Cardiac septum (tissue), 1 donor: Measurements from ENCODE around the gene ZBTB7C. TPM values are rescaled to one million over a fixed set of nuclear protein-coding genes. Genes with fewer than 3 reads are reported as not detected.

Source experiments
- DNase-seq: peaks from one replicate; pipeline ENCODE4 v3.0.0-alpha.2; 2020; ENCODE audit warnings: low spot score
- intact Hi-C: fragments of 100-400 bp; cut with DNase I; formaldehyde crosslinking; loops from one replicate; pipeline ENCODE4 v1.14.0; 2022
- total RNA-seq: library from RNA; stranded (reverse); fragmentation: NEBNext Ultra II Directional; extraction: Animal tissue kit (Norgen Biotek cat#: 25700); gene quantifications from one replicate; pipeline ENCODE4 v1.2.1, GENCODE V29; 2021
- donor health status: DM: no; HTN: no; CAD: no.

Gene ZBTB7C
- total RNA-seq, 1 donor from 2014 or later: 8.0 TPM

GRCh38 chr18:48335829-48336228 lies 73.4 kb downstream of the ZBTB7C start:
- intact Hi-C loops: no loop called here
- DNase-seq: no peak

- DNase-seq: no peak
- intact Hi-C loops: no loop called here
Observed at GRCh38 chr18:48334845-48335244, 74.3 kb downstream of the ZBTB7C start.

- intact Hi-C loops: no loop called here
- DNase-seq: no peak
Observed at GRCh38 chr18:48333563-48333962, 75.6 kb downstream of the ZBTB7C start.

GRCh38 chr18:48330016-48330991 lies 78.9 kb downstream of the ZBTB7C start:
- DNase-seq: no peak
- intact Hi-C loops: no loop called here

- DNase-seq: no peak
- intact Hi-C loops: no loop called here
Observed at GRCh38 chr18:48328473-48329210, 80.5 kb downstream of the ZBTB7C start.

GRCh38 chr18:48326901-48327675 lies 82.1 kb downstream of the ZBTB7C start:
- no peak for DNase-seq
- intact Hi-C loops: no loop called here

GRCh38 chr18:48325115-48325665 lies 84.0 kb downstream of the ZBTB7C start:
- no peak for DNase-seq

GRCh38 chr18:48324651-48325050 lies 84.5 kb downstream of the ZBTB7C start:
- intact Hi-C loops: no loop called here
- DNase-seq: no peak

More at GRCh38 chr18:48325115-48325665, 84.0 kb downstream of the ZBTB7C start:
- intact Hi-C loops: no loop called here

- intact Hi-C loops: no loop called here
- no peak for DNase-seq
Observed at GRCh38 chr18:48323151-48323550, 86.0 kb downstream of the ZBTB7C start.

GRCh38 chr18:48321536-48321935 lies 87.6 kb downstream of the ZBTB7C start:
- no peak for DNase-seq
- intact Hi-C loops: no loop called here

GRCh38 chr18:48321121-48321520 lies 88.1 kb downstream of the ZBTB7C start:
- no peak for DNase-seq
- intact Hi-C loops: no loop called here

- intact Hi-C loops: no loop called here
- no peak for DNase-seq
Observed at GRCh38 chr18:48320639-48320945, 88.6 kb downstream of the ZBTB7C start.

GRCh38 chr18:48319801-48320638 lies 89.2 kb downstream of the ZBTB7C start:
- intact Hi-C loops: no loop called here
- no peak for DNase-seq

GRCh38 chr18:48318436-48318835 lies 90.7 kb downstream of the ZBTB7C start:
- DNase-seq: no peak
- intact Hi-C loops: no loop called here

GRCh38 chr18:48317781-48318381 lies 91.3 kb downstream of the ZBTB7C start:
- intact Hi-C loops: no loop called here
- no peak for DNase-seq

GRCh38 chr18:48316177-48316576 lies 93.0 kb downstream of the ZBTB7C start:
- intact Hi-C loops: no loop called here
- DNase-seq: no peak

- DNase-seq: no peak
- intact Hi-C loops: no loop called here
Observed at GRCh38 chr18:48314690-48315089, 94.5 kb downstream of the ZBTB7C start.

- intact Hi-C loops: no loop called here
Observed at GRCh38 chr18:48313792-48314191, 95.4 kb downstream of the ZBTB7C start.

GRCh38 chr18:48312066-48312465 lies 97.1 kb downstream of the ZBTB7C start:
- no peak for DNase-seq
- intact Hi-C loops: no loop called here

More at GRCh38 chr18:48313792-48314191, 95.4 kb downstream of the ZBTB7C start:
- DNase-seq: no peak
